ENCODE measurements around the gene HSDL1.

The HSDL1 gene

GRCh38 chr16:84144859-84145639, at the start of gene HSDL1, which contains the start of gene DNAAF1:
TSS of gene HSDL1 (minus strand) at chr16:84145177. CDS start at chr16:84131321, 13,856 bp downstream.
TSS of gene DNAAF1 (plus strand) at chr16:84145308. CDS start at chr16:84145441, 133 bp downstream.
- peak; percentile 94 for DNase-seq

- no peak for DNase-seq
These were observed 49.0 kb upstream of the HSDL1 start for GRCh38 chr16:84194018-84194417.

- DNase-seq, result no peak
These were observed 48.5 kb upstream of the HSDL1 start for GRCh38 chr16:84193480-84193879.

- no peak for DNase-seq
These were observed 46.5 kb upstream of the HSDL1 start for GRCh38 chr16:84191466-84191865.

GRCh38 chr16:84190731-84191388, 45.9 kb upstream of the HSDL1 start, which contains the start of gene ADAD2:
TSS of gene ADAD2 (plus strand) at chr16:84191157. CDS start at chr16:84191231, 74 bp downstream.
- DNase-seq, result no peak

- DNase-seq, result peak; percentile 92
These were observed 41.9 kb upstream of the HSDL1 start, which contains the start of gene TAF1C for GRCh38 chr16:84186685-84187437. TSS of gene TAF1C (minus strand) at chr16:84187057. CDS start at chr16:84184988, 2,069 bp downstream.

- no peak for DNase-seq
These were observed 39.8 kb upstream of the HSDL1 start for GRCh38 chr16:84184775-84185174.

- no peak for DNase-seq
These were observed 39.1 kb upstream of the HSDL1 start for GRCh38 chr16:84183911-84184591.

- DNase-seq, result no peak
These were observed 38.5 kb upstream of the HSDL1 start for GRCh38 chr16:84183572-84183875.

- DNase-seq, result no peak
These were observed 37.9 kb upstream of the HSDL1 start for GRCh38 chr16:84182680-84183571.

GRCh38 chr16:84182104-84182503, 37.1 kb upstream of the HSDL1 start:
- DNase-seq, result no peak

- no peak for DNase-seq
These were observed 36.4 kb upstream of the HSDL1 start for GRCh38 chr16:84181144-84181915.

GRCh38 chr16:84180519-84181140, 35.7 kb upstream of the HSDL1 start:
- no peak for DNase-seq

- DNase-seq, result no peak
These were observed 34.8 kb upstream of the HSDL1 start for GRCh38 chr16:84179612-84180320.

GRCh38 chr16:84178892-84179611, 34.1 kb upstream of the HSDL1 start:
- DNase-seq, result no peak

- no peak for DNase-seq
These were observed 33.3 kb upstream of the HSDL1 start for GRCh38 chr16:84178146-84178765.

GRCh38 chr16:84177741-84178073, 32.7 kb upstream of the HSDL1 start:
- DNase-seq, result no peak

- DNase-seq, result no peak
These were observed 31.4 kb upstream of the HSDL1 start for GRCh38 chr16:84176192-84177053.

Measured in CD4-positive, alpha-beta T cell treated with Interleukin-12 subunit alpha and Interleukin-12 subunit beta, for 1 hour (primary cell).